Caco-2 (cell line): ENCODE data around the gene NAGS. TPM values are rescaled to one million over a fixed set of nuclear protein-coding genes. Genes with fewer than 3 reads are reported as not detected.

Experiments
- Bru-seq: library from RNA; stranded (reverse); fragments of 400-500 nt; gene quantifications from one replicate; lab custom pipeline; 2021; lab: Mats Ljungman, UMichigan
- BruChase-seq, 2 experiments: library from RNA; stranded (reverse); fragments of 400-500 nt; gene quantifications; one replicate each; lab custom pipeline; 2021; lab: Mats Ljungman, UMichigan
- BruUV-seq: library from RNA; stranded (reverse); fragments of 400-500 nt; replicated peaks from 2 replicates; lab custom pipeline; 2021; lab: Mats Ljungman, UMichigan
- CTCF ChIA-PET: fragments of 300-600 bp; sonication (Branson Sonifier 250); formaldehyde crosslinking; loops from one replicate; lab custom pipeline; 2022; ENCODE audit warnings: antibody characterized with exemption; lab: Charles Lee
- POLR2A ChIA-PET: fragments of 300-600 bp; sonication (Branson Sonifier 250); formaldehyde crosslinking; loops from one replicate; lab custom pipeline; 2022; ENCODE audit warnings: antibody characterized with exemption; lab: Charles Lee
- DNase-seq, 2 experiments: peaks; one replicate each; pipeline versions ENCODE4 v3.0.0 to v3.0.0-alpha.2; 2020 to 2022
- H3K27me3 ChIP-seq: replicated peaks from 2 replicates; pipeline ENCODE4 v1.6.0; 2011; ENCODE audit warnings: low read length; ENCODE audit not compliant: control insufficient read depth, insufficient read depth
- H3K36me3 ChIP-seq: 2 replicates; pipeline ENCODE4 v1.5.1; 2011; ENCODE audit warnings: low read length; ENCODE audit not compliant: control insufficient read depth, insufficient read depth
- H3K4me1 ChIP-seq: fragments of 250-450 bp; sonication (Bioruptor Pico); 2 replicates; pipeline ENCODE4 v1.5.1; 2020; ENCODE audit warnings: mild to moderate bottlenecking
- H3K4me3 ChIP-seq: 2 replicates; pipeline ENCODE4 v1.5.1; 2011; ENCODE audit warnings: low read depth, mild to moderate bottlenecking, control low read depth, low read length
- H3K9me3 ChIP-seq: fragments of 250-450 bp; sonication (Bioruptor Pico); 2 replicates; pipeline ENCODE4 v1.5.1; 2020; ENCODE audit warnings: mild to moderate bottlenecking, moderate library complexity
- H3K27ac Mint-ChIP-seq: one replicate; pipeline ENCODE4 v1.8.0; 2022; ENCODE audit warnings: mixed read lengths; ENCODE audit not compliant: unreplicated experiment
- H3K27me3 Mint-ChIP-seq: one replicate; pipeline ENCODE4 v1.8.0; 2022; ENCODE audit warnings: mixed read lengths; ENCODE audit not compliant: insufficient read depth, unreplicated experiment
- H3K36me3 Mint-ChIP-seq: one replicate; pipeline ENCODE4 v1.8.0; 2022; ENCODE audit warnings: mild to moderate bottlenecking, mixed read lengths; ENCODE audit not compliant: insufficient read depth, unreplicated experiment
- H3K4me1 Mint-ChIP-seq: one replicate; pipeline ENCODE4 v1.8.0; 2022; ENCODE audit warnings: low read depth, mixed read lengths; ENCODE audit not compliant: unreplicated experiment
- H3K4me3 Mint-ChIP-seq: one replicate; pipeline ENCODE4 v1.8.0; 2022; ENCODE audit warnings: mild to moderate bottlenecking, moderate library complexity, mixed read lengths; ENCODE audit not compliant: unreplicated experiment
- H3K9me3 Mint-ChIP-seq: one replicate; pipeline ENCODE4 v1.8.0; 2022; ENCODE audit warnings: mixed read lengths; ENCODE audit not compliant: unreplicated experiment
- intact Hi-C: fragments of 100-400 bp; cut with micrococcal nuclease; formaldehyde crosslinking; loops from one replicate; pipeline ENCODE4 v1.10.0; 2022; ENCODE audit not compliant: unreplicated experiment
- long read RNA-seq: library from polyadenylated mRNA; stranded (forward); transcript quantifications from one replicate; pipeline ENCODE4 v2.0.0, GENCODE V29; 2022
- total RNA-seq: library from RNA; stranded (reverse); gene quantifications from 2 replicates; pipeline ENCODE4 v1.2.3, GENCODE V29; 2022
- TF ChIP-seq, protein P1 (sequence below), 2 experiments: fragments of 200-600 bp in 1 of 2; IDR thresholded peaks; 1 replicate in 1 of 2; 2 replicates in 1 of 2; pipeline versions ENCODE4 v1.5.1 to v1.8.0; 2011 to 2022; ENCODE audit warnings: antibody characterized with exemption in 1 of 2, control low read depth in 1 of 2, inconsistent platforms in 1 of 2, low read depth in 1 of 2, low read length in 1 of 2, mild to moderate bottlenecking in 1 of 2, moderate library complexity in 1 of 2; ENCODE audit not compliant: insufficient read depth in 1 of 2, severe bottlenecking in 1 of 2, unreplicated experiment in 1 of 2

The NAGS gene, protein sequence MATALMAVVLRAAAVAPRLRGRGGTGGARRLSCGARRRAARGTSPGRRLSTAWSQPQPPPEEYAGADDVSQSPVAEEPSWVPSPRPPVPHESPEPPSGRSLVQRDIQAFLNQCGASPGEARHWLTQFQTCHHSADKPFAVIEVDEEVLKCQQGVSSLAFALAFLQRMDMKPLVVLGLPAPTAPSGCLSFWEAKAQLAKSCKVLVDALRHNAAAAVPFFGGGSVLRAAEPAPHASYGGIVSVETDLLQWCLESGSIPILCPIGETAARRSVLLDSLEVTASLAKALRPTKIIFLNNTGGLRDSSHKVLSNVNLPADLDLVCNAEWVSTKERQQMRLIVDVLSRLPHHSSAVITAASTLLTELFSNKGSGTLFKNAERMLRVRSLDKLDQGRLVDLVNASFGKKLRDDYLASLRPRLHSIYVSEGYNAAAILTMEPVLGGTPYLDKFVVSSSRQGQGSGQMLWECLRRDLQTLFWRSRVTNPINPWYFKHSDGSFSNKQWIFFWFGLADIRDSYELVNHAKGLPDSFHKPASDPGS
- total RNA-seq: 0.42 and 0.50 TPM in 2 replicates
- percentile 29 among the genes with signal in this experiment for Bru-seq, nascent RNA
- percentile 28 among the genes with signal in this experiment for BruChase-seq, experiment 1, labeled RNA remaining after a 2-hour chase
- BruChase-seq, experiment 2, labeled RNA remaining after a 6-hour chase: percentile 12 among the genes with signal in this experiment
- long read RNA-seq: 0 reads

DNA sequence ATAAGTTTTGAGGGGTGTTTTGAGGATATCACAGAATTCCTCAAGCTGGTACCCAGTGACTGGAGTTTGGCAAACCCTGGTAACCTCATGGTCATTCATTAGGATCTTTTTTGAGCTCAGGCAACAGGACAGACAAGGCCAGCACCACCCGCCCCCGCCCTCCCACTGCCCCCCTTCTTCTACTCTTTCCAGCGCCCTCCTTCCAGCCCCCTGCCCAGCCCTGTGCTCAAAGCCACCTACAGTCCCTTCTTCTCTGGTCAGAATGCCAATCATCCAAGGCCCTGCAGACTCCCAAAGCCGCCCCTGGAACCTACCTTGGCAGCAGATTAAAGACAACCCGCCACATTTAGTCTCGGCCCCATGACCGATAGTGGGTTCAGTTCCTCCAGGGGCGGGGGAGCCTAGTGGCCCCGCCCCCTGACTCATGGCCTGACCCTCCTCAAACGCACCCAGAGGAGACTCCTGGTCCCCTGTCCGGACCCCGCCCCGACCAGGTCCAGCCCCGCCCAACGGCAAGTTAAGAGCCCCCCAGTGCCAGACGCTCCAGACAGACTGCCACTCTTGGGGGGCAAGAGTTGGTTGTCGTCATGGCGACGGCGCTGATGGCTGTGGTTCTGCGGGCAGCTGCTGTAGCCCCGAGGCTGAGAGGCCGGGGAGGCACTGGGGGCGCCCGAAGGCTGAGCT lies at the start of gene NAGS:
TSS of gene NAGS (plus strand) at position 546 of the 684 bp plus-strand sequence. CDS start at position 588, 42 bp downstream.
- Mint-ChIP-seq H3K27me3 (peaks cover 4% of the 10 kb centered on the region), H3K27ac (no peak within 1 kb of the TSS), H3K36me3 (peaks cover 24% of the 10 kb centered on the region), H3K4me3 (peak within 1 kb of the TSS; percentile 69), H3K4me1 (no peaks in the 10 kb centered on the region), H3K9me3 (no peaks in the 10 kb centered on the region)
- Histone ChIP-seq H3K36me3 (no peaks in the 10 kb centered on the region), H3K4me1 (peaks cover 25% of the 10 kb centered on the region), H3K9me3 (no peaks in the 10 kb centered on the region), H3K4me3 (peak within 1 kb of the TSS; percentile 50), H3K27me3 (peaks cover 3% of the 10 kb centered on the region)
- TF ChIP-seq, protein P1, sequence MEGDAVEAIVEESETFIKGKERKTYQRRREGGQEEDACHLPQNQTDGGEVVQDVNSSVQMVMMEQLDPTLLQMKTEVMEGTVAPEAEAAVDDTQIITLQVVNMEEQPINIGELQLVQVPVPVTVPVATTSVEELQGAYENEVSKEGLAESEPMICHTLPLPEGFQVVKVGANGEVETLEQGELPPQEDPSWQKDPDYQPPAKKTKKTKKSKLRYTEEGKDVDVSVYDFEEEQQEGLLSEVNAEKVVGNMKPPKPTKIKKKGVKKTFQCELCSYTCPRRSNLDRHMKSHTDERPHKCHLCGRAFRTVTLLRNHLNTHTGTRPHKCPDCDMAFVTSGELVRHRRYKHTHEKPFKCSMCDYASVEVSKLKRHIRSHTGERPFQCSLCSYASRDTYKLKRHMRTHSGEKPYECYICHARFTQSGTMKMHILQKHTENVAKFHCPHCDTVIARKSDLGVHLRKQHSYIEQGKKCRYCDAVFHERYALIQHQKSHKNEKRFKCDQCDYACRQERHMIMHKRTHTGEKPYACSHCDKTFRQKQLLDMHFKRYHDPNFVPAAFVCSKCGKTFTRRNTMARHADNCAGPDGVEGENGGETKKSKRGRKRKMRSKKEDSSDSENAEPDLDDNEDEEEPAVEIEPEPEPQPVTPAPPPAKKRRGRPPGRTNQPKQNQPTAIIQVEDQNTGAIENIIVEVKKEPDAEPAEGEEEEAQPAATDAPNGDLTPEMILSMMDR (IDR thresholded peaks at IDR 0.05; ENCODE audit: insufficient read depth in 1 of 2, low read depth in 1 of 2, low read length in 1 of 2, severe bottlenecking in 1 of 2, unreplicated experiment in 1 of 2): no peak
- BruUV-seq: no TSS peak
- DNase-seq: peak in 1 of 2 experiments; percentile 27
- CTCF ChIA-PET: interaction anchor here (0.5 to 2.5 kb wide), 3 partner anchors 48 to 363 kb away, joined by 3 to 9 read pairs (median 5); no protein-coding TSS in a partner anchor
- POLR2A ChIA-PET: interaction anchor here (0.6 kb wide), 1 partner anchor 217 kb away, joined by 3 read pairs; no protein-coding TSS in a partner anchor
- intact Hi-C loops: no loop called here

DNA sequence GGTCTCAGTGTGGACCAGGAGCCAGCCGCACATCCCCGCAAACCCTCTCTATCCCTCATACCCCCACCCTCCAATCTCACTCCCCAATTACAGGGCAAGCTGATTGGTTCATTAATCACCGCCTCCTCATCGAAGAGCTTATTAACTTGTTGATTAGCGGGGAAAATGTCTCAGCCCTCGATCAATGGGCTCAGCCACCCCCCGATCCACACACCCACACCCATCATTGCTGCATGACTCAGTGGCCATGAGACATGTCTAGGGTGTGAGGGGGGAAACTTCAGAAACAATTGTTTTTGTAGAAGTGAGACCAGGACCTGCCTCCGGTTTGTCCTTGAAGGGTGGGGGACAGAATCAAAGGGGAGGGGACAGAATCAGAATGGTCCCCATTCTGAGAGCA lies 48.2 kb upstream of the NAGS start:
- no peaks in the 10 kb centered on the region for H3K9me3 ChIP-seq
- peaks cover 12% of the 10 kb centered on the region for H3K4me1 ChIP-seq
- H3K4me1 Mint-ChIP-seq: no peaks in the 10 kb centered on the region
- ChIA-PET CTCF (no interaction called here), POLR2A (interaction anchor here (0.7 kb wide), 1 partner anchor 1345 kb away, joined by 11 read pairs; no protein-coding TSS in a partner anchor)
- no peak overlapping the region for H3K27ac Mint-ChIP-seq
- H3K4me3 Mint-ChIP-seq: no peak overlapping the region
- no TSS peak for BruUV-seq
- no peaks in the 10 kb centered on the region for H3K9me3 Mint-ChIP-seq
- no peaks in the 10 kb centered on the region for H3K36me3 ChIP-seq
- DNase-seq: no peak
- no peak overlapping the region for H3K4me3 ChIP-seq
- TF ChIP-seq, protein P1 (IDR thresholded peaks at IDR 0.05; ENCODE audit: insufficient read depth in 1 of 2, low read depth in 1 of 2, low read length in 1 of 2, severe bottlenecking in 1 of 2, unreplicated experiment in 1 of 2): no peak
- peaks cover 11% of the 10 kb centered on the region for H3K27me3 Mint-ChIP-seq
- H3K27me3 ChIP-seq: no peaks in the 10 kb centered on the region; the same call in 1 of the 2 replicates
- intact Hi-C loops: no loop called here
- H3K36me3 Mint-ChIP-seq: no peaks in the 10 kb centered on the region
